Aorta (tissue), 5 donors: ENCODE data around the gene PCDHGA6. TPM values are rescaled to one million over a fixed set of nuclear protein-coding genes. Genes with fewer than 3 reads are reported as not detected.
"Not testable (repeated sequence)": the region's sequence is repeated elsewhere in the genome, so short reads cannot be mapped to it uniquely, and the experiment has no call there.

ENCODE experiments used
- ATAC-seq: fragments of 200-7000 bp; cut with Tn5 transposase; one replicate; pipeline ENCODE4 v1.9.1; 2022; ENCODE audit warnings: moderate library complexity; ENCODE audit not compliant: low FRiP score
- DNase-seq, 2 donors: peaks; one replicate each; pipeline ENCODE4 v3.0.0-alpha.2; 2020
- H3K27ac ChIP-seq, 2 donors: one replicate each; pipeline ENCODE4 v1.5.1; 2013; ENCODE audit warnings: low read length in 2 of 2, mild to moderate bottlenecking in 2 of 2, moderate library complexity in 2 of 2, control low read depth in 1 of 2, inconsistent platforms in 1 of 2, low read depth in 1 of 2
- H3K27me3 ChIP-seq, 2 donors: one replicate each; pipeline ENCODE4 v1.6.1; 2013; ENCODE audit warnings: control low read depth in 1 of 2, low read length in 1 of 2, mild to moderate bottlenecking in 1 of 2, moderate library complexity in 1 of 2; ENCODE audit not compliant: insufficient read depth in 2 of 2, control insufficient read depth in 1 of 2
- H3K36me3 ChIP-seq, 2 donors: one replicate each; pipeline ENCODE4 v1.6.1; 2013; ENCODE audit warnings: control low read depth in 1 of 2, low read length in 1 of 2, mild to moderate bottlenecking in 1 of 2; ENCODE audit not compliant: insufficient read depth in 2 of 2, control insufficient read depth in 1 of 2
- H3K4me1 ChIP-seq, 2 donors: one replicate each; pipeline ENCODE4 v1.6.1; 2013; ENCODE audit warnings: low read length in 2 of 2, control low read depth in 1 of 2, mild to moderate bottlenecking in 1 of 2, moderate library complexity in 1 of 2; ENCODE audit not compliant: insufficient read depth in 2 of 2, control insufficient read depth in 1 of 2
- H3K4me3 ChIP-seq, 2 donors: one replicate each; pipeline ENCODE4 v1.5.1; 2013; ENCODE audit warnings: low read length in 2 of 2, control low read depth in 1 of 2, mild to moderate bottlenecking in 1 of 2
- H3K9me3 ChIP-seq: one replicate; pipeline ENCODE4 v1.6.1; 2013; ENCODE audit warnings: mild to moderate bottlenecking, low read length; ENCODE audit not compliant: control insufficient read depth
- WGBS, 2 donors: extraction: QIAGEN DNeasy Blood & Tissue Kit; methylation state at CpG; one replicate each; pipeline ENCODE4 v1.1.7; 2013; 5-methylcytosine and 5-hydroxymethylcytosine counted together
- intact Hi-C, 2 donors: fragments of 100-400 bp; cut with DNase I; formaldehyde crosslinking; loops; one replicate each; pipeline versions ENCODE4 v1.14.2 to v1.15.0; 2022
- polyA plus RNA-seq, 2 donors: library from polyadenylated mRNA; stranded (reverse); fragments of 200-250 nt; gene quantifications; one replicate each; pipeline ENCODE4 v1.2.3, GENCODE V29; 2013
- total RNA-seq, 2 donors: library from RNA; stranded (reverse); fragmentation: NEBNext Ultra II Directional; extraction: Animal tissue kit (Norgen Biotek cat#: 25700); gene quantifications; one replicate each; pipeline ENCODE4 v1.2.1, GENCODE V29; 2021
- donor health status: healthy with polysubstance abuse.
- donor health status: Bipolar disorder and iron deficiency.
- donor health status: DM: no; HTN: no; CAD: no.
- donor health status: DM: no; HTN: no; CAD: no.
- donor health status: DM: yes; HTN: yes; CAD: no.

The PCDHGA6 gene
- total and polyA plus RNA-seq, 4 donors: 0.38 to 12.0 (median 6.4) TPM

DNA sequence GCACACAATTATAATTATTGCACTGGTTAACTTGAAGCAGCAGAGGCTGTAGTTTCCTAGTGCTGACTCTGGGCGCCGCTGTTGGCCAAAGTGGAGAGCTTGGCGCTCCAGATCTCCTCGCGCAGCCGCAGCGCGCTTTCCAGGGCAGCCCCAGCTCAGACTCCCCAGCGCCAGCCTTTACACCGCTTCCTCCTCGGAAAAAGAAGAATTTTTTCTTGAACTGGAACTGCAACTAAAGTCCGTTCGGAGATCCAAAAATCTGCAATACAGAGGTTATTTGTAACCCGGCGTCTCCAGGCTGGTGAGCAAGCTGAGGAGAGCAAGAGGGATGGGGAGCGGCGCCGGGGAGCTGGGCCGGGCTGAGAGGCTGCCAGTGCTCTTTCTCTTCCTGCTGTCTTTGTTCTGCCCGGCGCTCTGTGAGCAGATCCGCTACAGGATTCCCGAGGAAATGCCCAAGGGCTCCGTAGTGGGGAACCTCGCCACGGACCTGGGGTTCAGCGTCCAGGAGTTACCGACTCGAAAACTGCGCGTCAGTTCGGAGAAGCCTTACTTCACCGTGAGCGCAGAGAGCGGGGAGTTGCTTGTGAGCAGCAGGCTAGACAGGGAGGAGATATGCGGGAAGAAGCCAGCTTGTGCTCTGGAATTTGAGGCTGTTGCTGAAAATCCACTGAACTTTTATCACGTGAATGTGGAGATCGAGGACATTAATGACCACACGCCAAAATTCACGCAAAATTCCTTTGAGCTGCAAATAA lies 14.0 kb downstream of the PCDHGA6 start, which contains the start of gene PCDHGB4:
TSS of gene PCDHGB4 (plus strand) at position 142 of the 755 bp plus-strand sequence. CDS start at position 329, 187 bp downstream.
- peak in 1 of 2 donors; percentile 74 for DNase-seq
- peaks cover 36% of the 10 kb centered on the region for H3K9me3 ChIP-seq

GRCh38 chr5:141388661-141389060 lies 15.0 kb downstream of the PCDHGA6 start:
- Histone ChIP-seq H3K36me3 (no peaks in the 10 kb centered on the region), H3K27ac (no peak overlapping the region), H3K27me3 (no peaks in the 10 kb centered on the region), H3K4me1 (no peaks in the 10 kb centered on the region), H3K4me3 (no peak overlapping the region), H3K9me3 (peaks cover 36% of the 10 kb centered on the region)
- intact Hi-C loops: no loop called here
- ATAC-seq (no peak), DNase-seq (no peak)
- WGBS, 2 donors: 37 to 44% methylated on average over 10 of the region's 10 CpGs

More for the DNA sequence above, 14.0 kb downstream of the PCDHGA6 start, which contains the start of gene PCDHGB4:
- 7 to 12% methylated on average over 17 to 22 of the region's 40 CpGs for WGBS, 2 donors
- H3K27me3 ChIP-seq, H3K36me3 ChIP-seq, H3K27ac ChIP-seq, H3K4me3 ChIP-seq, intact Hi-C loops, H3K4me1 ChIP-seq, ATAC-seq: not testable (repeated sequence)

- H3K36me3 ChIP-seq: no peaks in the 10 kb centered on the region
- ATAC-seq (no peak), DNase-seq (peak in 1 of 2 donors; percentile 58)
- H3K4me3 ChIP-seq: no peak overlapping the region
- no peaks in the 10 kb centered on the region for H3K4me1 ChIP-seq
- intact Hi-C loops: no loop called here
- no peak overlapping the region for H3K27ac ChIP-seq
- WGBS, 2 donors: 24 to 32% methylated on average over 77 of the region's 77 CpGs
- H3K9me3 ChIP-seq: peaks cover 37% of the 10 kb centered on the region
- H3K27me3 ChIP-seq: no peaks in the 10 kb centered on the region
These were observed 15.7 kb downstream of the PCDHGA6 start for GRCh38 chr5:141389153-141390042.

DNA sequence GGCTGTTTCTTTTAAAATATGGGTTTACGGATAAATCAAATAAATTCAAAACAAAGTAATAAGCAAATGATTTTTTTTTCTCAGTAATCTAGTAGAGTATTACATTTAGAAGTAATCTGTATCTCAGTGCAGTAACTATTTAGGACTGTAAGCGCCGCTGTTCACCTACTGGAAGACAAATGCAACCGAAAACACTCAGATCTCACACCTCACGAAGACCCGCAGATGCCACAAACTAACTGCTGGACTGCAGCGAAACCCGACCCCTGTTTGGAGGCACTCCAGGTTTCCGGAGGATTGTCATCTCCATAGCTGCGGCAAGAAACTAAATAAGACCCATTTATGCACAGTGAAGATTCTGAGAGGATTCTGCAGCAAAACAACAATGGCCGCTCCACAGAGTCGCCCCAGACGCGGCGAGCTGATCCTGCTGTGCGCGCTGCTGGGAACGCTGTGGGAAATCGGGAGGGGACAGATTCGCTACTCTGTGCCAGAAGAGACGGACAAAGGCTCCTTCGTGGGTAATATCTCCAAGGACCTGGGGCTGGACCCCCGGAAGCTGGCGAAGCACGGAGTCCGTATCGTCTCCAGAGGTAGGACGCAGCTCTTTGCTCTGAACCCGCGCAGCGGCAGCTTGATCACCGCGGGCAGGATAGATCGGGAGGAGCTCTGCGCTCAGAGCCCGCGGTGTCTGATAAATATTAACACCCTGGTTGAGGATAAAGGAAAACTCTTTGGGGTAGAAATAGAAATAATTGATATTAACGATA lies 18.9 kb downstream of the PCDHGA6 start, which contains the start of gene PCDHGA8:
TSS of gene PCDHGA8 (plus strand) at position 205 of the 770 bp plus-strand sequence. CDS start at position 386, 181 bp downstream.
- ATAC-seq (no peak), DNase-seq (peak in 1 of 2 donors; percentile 67)
- Histone ChIP-seq H3K27ac (no peak within 1 kb of the TSS), H3K36me3 (no peaks in the 10 kb centered on the region), H3K9me3 (peaks cover 34% of the 10 kb centered on the region), H3K4me3 (no peak within 1 kb of the TSS), H3K4me1 (no peaks in the 10 kb centered on the region), H3K27me3 (no peaks in the 10 kb centered on the region)
- intact Hi-C loops: no loop called here
- 21 to 27% methylated on average over 38 of the region's 38 CpGs for WGBS, 2 donors

DNA sequence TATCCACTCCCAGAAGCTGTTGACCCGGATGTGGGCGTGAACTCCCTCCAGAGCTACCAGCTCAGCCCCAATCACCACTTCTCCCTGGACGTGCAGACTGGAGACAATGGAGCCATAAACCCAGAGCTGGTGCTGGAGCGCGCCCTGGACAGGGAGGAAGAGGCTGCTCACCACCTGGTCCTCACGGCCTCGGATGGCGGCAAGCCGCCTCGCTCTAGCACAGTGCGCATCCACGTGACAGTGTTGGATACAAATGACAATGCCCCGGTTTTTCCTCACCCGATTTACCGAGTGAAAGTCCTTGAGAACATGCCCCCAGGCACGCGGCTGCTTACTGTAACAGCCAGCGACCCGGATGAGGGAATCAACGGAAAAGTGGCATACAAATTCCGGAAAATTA lies 19.6 kb downstream of the PCDHGA6 start:
- Histone ChIP-seq H3K27ac (no peak overlapping the region), H3K36me3 (no peaks in the 10 kb centered on the region), H3K4me1 (no peaks in the 10 kb centered on the region), H3K4me3 (no peak overlapping the region), H3K9me3 (peaks cover 34% of the 10 kb centered on the region), H3K27me3 (no peaks in the 10 kb centered on the region)
- intact Hi-C loops: no loop called here
- no peak for DNase-seq
- 33 to 35% methylated on average over 21 of the region's 21 CpGs for WGBS, 2 donors
- no peak for ATAC-seq

DNA sequence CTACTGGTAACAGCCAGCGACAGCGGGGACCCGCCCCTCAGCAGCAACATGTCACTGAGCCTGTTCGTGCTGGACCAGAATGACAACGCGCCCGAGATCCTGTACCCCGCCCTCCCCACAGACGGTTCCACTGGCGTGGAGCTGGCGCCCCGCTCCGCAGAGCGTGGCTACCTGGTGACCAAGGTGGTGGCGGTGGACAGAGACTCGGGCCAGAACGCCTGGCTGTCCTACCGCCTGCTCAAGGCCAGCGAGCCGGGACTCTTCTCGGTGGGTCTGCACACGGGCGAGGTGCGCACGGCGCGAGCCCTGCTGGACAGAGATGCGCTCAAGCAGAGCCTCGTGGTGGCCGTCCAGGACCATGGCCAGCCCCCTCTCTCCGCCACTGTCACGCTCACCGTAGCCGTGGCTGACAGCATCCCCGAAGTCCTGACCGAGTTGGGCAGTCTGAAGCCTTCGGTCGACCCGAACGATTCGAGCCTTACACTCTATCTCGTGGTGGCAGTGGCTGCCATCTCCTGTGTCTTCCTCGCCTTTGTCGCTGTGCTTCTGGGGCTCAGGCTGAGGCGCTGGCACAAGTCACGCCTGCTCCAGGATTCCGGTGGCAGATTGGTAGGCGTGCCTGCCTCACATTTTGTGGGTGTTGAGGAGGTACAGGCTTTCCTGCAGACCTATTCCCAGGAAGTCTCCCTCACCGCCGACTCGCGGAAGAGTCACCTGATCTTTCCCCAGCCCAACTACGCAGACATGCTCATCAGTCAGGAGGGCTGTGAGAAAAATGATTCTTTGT lies 20.9 kb downstream of the PCDHGA6 start:
- H3K27ac ChIP-seq, H3K36me3 ChIP-seq, ATAC-seq, H3K4me3 ChIP-seq, intact Hi-C loops, H3K27me3 ChIP-seq, H3K4me1 ChIP-seq: not testable (repeated sequence)
- DNase-seq: peak in 1 of 2 donors; percentile 56
- WGBS, 2 donors: 27 to 32% methylated on average over 40 to 46 of the region's 53 CpGs
- H3K9me3 ChIP-seq: peaks cover 30% of the 10 kb centered on the region

GRCh38 chr5:141397756-141398551 lies 24.3 kb downstream of the PCDHGA6 start, which contains the start of gene PCDHGB5:
Gene PCDHGB5, plus strand, starts transcription at chr5:141397947. Its CDS starts 181 bp downstream, at chr5:141398128.
- H3K36me3 ChIP-seq, intact Hi-C loops, H3K4me3 ChIP-seq, H3K27me3 ChIP-seq, H3K27ac ChIP-seq, H3K4me1 ChIP-seq: not testable (repeated sequence)
- DNase-seq: peak in 1 of 2 donors; percentile 70
- peaks cover 31% of the 10 kb centered on the region for H3K9me3 ChIP-seq
- ATAC-seq: peak; percentile 74
- WGBS, 2 donors: 7 to 8% methylated on average over 20 to 25 of the region's 43 CpGs
